COR-L47 (cell line): ENCODE results near the gene RTCB.
A peak's percentile ranks its signal among the peaks of the same experiment; 100 is the strongest.

Source experiments
- DNase-seq: peaks from one replicate; lab custom pipeline; 2025; lab: John Stamatoyannopoulos, UW

Gene RTCB

DNA sequence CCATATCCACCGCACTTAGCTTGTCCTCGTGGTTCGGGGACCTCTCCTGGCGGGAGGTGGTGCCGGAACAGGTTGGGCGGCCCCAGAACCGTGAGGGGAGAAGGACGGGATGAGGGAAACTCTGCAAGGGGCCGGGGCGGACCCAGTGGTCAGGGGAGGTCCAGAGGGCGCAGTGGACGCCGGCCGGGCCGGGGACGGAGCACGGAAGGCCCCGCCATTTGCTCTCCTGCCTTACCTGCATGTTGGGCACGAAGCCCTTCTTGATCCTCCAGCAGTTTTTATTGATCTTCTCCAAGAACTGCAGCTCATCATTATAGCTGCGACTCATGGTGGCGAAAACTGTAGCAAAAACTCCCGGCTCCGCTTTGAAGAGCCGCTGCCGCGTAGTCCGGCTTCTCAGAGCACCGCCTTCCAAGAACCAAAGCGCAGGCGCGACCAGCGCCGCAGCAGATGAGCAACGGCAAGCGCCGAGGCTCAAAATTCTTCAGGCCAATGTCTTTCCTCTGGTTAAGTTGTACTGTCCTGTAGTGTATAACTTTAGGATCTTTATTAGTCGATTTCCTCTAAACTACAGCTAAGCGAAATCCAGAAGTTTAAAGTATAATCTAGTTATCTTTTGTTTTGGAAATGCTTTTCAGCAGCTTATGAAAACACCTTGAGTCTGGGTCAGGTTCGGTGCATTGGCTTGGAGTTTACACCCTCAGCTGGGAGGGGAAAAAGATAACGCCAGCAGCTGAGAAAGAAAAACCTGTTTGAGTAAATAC lies at the start of gene RTCB:
TSS of gene RTCB (minus strand) at position 419 of the 764 bp plus-strand sequence. CDS start at position 328, 91 bp downstream.
- peak; percentile 89 for DNase-seq

DNA sequence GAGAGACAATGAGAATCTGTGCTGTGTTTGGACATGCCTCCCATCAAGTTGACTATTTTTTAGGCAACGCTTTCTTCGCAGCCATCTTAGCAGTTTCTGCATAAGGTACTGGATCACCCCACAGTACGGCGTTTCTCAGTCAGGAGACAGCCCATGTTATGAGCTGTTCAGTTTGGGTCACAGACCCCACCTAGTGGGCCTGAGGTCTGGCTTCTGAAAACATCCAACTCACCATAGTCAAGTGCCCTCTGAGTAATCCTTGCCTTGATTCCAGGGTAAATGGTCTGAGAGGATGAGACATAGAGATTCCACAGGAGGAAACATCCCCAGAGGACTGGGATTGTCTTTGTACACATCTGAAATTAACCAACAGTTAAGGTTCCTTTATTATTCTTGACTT lies 45.0 kb upstream of the RTCB start:
- DNase-seq, result no peak

DNA sequence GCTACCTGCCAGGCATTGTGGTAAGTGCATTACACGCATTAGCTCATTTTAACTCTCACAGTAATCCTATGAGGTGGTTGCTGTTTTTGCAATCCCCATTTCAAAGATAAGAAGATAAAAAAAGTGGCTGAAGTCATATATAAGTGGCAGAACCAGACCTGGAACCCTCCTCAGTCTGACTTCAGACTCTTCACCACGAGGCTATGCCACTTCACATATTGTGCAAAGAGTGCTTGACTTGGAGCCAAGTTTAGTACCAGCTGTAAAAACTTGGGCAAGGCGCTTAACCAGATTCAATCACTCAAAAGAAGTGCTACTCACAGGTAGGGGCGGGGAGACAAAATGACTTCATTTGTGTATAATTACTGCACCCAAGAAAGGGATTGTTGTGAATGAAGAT lies 36.9 kb upstream of the RTCB start:
- no peak for DNase-seq

DNA sequence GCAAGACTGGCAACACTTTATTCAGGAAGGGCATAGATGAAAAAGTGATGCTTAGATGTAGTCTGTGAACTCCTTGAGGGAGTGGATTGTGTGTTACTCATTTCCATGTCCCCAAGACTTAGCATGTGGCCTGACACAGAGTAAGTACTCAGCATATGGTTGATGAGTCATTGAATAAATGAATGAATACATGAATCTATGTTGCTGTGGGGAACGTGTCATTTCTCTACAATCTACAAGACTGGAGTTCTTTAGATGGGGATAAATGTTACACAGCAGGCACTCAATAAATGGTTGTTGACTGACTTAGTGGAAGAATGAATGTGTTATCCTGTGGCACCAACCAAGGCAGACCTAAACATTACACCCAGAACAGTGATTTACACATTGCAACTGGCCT lies 34.3 kb upstream of the RTCB start:
- DNase-seq, result no peak

DNA sequence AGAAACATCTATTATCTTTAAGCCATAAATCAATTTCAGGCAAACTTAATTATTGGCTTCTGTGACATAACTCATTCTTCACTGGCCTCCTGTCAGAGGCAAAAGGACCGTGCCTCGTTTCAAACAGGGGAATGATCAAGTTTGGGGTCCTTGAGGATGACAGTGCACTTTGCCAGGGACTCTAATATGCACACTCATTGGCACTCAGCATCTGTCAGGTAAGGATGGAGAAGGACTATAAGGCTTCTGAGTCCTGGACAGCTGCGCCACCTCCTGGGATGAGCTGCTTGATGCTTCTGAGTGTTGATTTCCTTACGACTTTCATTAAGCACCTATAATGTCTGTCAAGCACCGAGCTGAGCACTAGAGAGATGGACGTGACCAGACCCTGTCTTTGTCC lies 32.0 kb upstream of the RTCB start:
- DNase-seq, result peak; percentile 37

DNA sequence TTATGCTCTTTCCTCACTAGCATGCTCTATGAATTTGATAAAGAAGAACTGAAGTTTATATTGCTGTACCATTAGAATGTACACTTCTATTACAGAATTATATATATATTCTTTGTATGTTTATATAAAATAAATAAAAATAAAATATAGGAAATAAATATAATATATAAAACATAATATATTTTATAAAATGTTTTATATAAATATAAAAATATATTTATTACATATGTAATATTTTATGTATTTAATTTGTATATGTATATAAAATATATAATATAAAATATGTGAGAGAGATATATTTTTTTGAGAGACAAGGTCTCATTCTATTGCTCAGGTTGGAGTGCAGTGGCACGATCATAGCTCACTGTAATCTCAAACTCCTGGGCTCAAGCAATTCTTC lies 18.3 kb upstream of the RTCB start:
- no peak for DNase-seq

DNA sequence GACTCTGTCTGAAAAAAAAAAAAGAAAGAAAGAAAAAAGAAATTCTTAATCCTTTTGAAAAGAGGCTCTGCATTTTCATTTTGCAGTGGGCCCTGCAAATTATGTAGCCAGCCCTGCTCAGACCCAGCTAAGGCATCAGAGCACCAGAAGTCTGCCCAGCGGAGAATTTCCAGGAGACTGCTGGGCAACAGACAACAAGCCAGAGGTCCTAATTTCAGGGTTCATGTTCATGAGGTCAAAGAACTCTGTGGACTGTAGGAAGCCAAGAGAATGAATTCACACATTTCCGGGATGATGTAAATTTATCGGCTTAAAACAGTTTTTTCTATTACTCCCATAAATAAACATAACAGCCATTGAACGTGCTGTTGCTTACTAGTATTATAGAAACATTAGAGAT lies 14.8 kb upstream of the RTCB start:
- DNase-seq, result no peak

DNA sequence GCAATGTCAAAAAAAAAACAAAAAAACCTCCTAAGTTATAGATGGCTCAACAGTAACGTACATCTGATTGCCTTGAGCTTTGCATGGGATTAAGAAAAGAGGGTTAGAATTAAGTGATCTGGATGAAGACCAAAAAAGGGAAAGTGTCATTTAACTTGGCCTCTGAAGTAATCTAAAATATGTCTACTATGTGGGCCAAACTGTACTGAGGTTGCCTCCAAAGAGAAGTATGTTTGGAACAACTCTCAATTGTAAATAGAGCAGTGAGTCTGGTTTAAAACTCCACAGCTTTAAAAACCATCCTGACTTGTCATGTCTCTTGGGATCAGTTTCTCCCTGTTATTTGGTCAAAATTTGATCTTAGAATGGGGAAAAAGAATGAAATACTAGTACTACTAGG lies 11.6 kb upstream of the RTCB start:
- no peak for DNase-seq

DNA sequence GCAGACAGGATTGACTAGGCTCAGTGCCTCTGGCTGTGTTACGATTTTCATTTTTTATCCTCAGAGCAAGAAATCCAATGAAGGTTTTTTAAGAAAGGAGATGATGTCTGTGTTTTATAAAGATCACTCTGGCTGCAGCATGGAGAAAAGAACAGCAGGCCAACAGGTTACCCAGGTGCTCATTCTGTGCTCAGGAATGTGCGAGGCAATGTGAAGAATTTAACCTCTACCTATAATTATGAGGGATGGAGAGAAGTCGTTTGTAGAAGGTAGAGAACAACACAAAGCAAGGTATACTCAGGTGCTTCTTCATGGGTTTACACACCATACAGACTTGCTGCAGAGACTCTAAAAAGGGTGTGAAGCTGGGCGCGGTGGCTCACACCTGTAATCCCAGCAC lies 10.0 kb upstream of the RTCB start:
- DNase-seq, result no peak

DNA sequence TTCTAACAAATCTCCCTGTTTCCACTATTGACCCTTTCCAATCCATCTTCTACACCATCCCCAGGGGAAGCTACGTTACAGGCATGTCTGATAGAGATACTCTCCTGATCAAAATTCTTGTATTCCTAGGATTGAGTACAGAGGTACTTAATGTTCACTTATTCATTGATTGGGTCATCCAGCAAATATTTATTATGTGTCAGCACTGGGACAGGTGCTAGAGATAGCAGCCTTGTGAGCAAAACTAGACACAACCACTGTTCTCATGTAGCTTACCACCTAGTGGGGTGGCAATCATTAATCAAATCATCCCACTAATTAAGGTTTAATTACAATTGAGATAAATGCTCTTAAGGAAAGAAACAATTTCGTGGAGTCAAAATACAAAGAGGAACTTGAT lies 9.4 kb upstream of the RTCB start:
- DNase-seq, result no peak

DNA sequence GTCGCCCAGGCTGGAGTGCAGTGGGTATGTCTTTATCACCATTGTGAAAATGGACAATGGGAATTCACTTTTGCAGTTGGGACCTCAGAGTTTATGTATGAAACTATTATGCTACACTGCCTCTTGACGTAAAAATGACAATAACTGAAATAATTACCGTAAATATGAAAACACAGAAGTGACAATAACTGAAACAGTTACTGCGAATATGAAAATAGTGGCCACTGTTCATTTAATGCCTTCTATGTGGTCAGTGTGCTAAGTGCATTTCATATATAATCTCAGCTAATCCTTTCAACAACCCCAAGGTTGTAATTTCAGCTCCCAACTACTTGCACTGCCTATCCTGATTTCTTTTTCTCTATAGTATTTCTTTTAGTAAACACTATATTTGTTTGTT lies 5.9 kb upstream of the RTCB start:
- DNase-seq, result no peak

DNA sequence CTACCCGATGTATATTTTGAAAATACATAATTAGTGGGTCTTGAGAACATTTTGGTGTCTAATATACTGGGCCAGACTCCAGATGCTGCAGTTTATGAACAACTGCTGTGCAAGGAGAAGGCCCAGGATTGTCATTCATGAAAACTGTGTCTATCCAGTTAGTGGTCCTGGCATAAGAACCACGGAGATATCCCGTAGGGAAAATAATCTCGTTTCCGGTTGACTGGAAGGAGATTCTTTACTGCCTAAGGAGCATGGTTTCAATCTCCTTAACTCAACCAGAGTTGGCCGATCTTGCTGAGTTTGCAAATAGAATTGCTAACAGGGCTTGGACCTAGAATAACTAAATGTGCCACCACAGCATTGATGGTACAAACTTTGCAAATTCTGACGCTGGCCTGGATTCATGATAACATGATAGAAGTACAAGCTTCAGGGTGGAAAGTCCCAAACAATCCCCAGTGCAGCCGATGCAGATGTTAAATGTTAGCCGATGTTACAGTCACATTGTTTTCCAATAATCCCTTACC lies 4.6 kb upstream of the RTCB start:
- no peak for DNase-seq

DNA sequence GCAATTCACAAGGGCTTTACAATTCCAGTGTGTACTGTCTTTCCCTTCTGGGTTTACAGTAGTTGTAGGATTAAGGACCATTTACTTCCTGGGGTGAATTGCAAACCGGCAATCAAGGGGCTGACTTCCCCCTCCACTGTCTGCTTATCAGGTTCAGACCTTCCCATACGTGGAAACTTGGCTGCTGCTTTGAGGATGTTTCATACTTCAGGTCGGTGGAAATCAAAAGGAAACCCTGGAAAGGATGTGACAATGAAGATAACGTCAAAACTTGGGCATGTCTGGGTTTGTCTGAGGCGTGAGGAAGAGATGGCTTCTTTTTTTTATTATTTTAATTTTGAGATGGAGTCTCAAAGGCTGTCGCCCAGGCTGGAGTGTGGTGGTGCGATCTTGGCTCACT lies 2.1 kb upstream of the RTCB start:
- no peak for DNase-seq

DNA sequence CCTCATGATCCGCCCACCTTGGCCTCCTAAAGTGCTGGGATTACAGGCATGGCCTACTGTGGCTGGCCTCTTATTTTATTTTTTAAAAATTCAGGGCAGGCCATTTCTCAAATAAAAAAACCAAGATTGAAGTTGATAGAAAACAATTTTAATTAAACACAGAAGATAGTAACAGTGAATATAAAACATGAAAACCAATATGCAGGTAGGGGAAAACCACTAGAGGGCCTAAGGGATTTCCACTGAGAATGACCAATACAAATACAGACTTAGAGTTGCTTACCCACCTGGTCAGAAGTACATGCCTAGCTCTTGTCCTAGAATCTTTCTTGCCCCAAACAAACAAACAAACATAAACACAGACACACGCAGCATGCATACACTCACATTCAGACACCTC lies 1.7 kb upstream of the RTCB start:
- DNase-seq, result no peak

DNA sequence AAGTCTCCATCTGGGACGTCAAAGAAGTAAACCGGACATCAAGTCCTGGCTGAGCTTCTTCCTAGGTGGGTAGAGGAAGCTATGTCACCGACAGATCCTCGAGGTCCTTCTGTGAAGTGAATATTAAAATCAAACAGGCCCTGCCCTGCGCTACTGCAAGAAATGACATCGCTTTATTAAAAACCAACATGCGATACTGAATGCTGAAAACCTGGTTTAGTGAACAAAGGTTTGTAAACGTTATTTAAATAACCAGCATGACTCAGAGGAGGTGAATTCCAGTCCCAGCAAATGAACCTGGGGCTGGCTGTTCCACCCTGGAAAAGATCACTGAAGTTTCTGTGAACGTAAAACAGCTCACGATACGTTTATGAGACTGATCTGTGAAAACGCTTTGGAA lies 645 bp downstream of the RTCB start:
- no peak for DNase-seq

DNA sequence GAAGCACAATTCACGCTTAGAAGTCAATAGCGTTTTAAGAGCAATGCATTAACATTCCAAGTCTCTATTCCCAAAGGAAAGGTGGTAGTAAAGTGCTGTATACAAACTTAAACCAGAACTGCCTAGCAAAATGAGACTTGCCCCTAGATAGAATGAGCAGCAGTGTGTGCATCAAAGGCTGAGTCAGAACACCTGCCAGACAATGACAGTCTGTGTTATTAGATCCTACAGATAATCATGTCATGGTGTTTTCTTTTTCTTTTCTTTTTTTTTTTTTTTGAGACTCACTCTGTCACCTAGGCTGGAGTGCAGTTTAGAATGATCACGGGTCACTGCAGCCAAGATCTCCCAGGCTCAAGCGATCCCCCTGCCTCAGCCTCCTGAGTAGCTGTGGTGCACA lies 1.6 kb downstream of the RTCB start:
- no peak for DNase-seq

DNA sequence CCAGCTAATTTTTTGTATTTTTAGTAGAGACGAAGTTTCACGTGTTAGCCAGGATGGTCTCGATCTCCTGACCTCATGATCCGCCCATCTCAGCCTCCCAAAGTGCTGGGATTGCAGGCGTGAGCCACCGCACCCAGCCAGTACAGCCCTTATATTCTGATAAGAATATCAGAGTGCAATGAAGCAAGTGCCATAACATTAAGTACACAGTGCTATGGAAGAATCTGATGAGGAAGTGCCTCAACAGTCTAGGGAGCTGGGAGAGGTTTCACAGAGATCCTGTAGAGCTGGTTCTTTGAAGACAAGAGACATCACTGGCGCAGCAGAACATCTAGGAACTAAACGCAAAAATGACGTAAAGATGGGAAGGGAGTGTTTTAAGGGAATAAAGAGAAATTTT lies 2.1 kb downstream of the RTCB start:
- DNase-seq, result no peak

DNA sequence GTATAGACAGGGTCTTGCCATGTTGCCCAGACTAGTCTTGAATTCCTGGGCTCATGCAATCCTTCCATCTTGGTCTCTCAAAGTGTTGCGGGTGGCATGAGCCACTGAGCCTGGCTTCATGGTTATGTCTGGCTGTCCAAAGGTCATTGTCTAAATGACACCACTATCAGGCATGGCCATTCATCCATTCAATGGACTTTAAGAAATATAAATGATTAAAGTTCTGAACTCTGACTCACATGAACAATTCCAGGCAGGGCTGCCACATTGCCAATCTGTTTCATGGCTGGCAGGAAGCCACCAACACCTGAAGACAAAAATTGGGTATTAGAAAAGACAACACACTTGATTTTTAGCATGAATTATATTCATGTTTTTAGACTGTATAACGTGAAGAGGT lies 4.1 kb downstream of the RTCB start:
- no peak for DNase-seq

DNA sequence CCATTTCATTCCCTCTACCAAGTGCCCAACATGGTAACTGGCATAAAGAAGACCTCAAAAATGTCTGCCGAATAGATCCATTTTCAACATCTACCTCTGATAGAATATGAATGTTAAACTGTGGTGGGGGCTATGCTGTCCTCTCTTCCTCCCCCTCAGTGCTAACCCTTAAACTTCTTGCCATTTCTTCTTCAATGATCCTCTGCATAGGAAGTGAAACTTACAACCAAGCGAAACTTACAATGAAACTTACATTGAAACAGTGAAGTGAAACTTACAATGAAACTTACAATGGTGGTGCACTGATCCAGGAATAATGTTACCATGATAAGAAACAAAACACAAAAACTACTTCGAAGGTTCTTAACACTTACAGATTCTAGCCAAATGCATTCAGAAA lies 4.7 kb downstream of the RTCB start:
- no peak for DNase-seq

DNA sequence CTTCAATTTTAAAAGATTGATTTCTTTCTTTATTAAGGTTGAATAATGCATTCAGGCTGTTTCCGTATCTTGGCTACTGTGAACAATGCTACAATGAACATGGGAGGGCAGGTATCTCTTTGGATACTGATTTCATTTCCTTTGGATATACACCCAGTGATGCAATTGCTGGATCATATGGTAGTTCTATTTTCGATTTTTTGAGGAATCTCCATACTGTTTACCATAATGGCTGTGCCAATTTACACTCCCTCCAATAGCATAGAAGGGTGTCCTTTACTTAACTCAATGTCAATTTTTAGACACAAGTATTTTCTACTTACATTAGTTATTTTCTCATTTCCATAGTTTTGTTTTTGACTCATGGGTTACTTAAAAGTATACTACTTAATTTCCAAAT lies 8.0 kb downstream of the RTCB start:
- no peak for DNase-seq

DNA sequence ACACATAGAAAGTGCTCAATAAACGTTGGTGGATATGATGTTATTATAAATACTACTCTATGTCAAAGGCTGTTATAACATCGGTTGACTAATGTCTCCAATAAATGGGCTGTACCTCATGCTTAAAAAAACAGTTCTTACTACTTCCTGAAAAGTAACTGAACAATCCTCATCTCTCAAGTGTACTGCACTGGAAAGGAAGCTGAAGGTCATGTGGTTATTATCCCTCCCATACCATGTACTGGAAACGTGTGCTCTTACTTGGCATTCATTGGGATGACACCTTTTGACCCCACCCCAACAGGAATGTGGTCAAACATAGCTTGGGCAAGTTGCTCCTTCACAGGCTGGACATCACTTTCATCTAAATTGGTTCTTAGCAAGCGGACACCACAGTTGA lies 10.6 kb downstream of the RTCB start:
- no peak for DNase-seq

DNA sequence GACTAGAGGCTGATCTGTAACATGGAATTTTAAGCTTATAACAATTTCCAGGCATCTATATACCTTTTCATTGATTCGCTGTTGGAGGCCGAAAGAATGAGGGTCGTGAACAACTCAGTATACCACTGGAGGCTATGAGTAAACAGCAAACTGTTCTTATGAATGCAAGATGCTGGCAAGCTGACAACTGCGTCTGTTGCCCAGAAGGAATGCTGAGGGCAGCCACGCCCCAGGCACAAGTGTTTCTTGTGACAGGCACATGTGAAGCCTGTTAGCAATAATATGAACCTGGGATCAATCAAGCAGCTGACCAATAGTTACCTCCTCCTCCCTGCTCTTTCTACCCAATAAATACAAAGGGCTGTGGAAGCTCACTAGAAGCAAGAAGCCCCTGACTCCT lies 15.3 kb downstream of the RTCB start:
- no peak for DNase-seq

DNA sequence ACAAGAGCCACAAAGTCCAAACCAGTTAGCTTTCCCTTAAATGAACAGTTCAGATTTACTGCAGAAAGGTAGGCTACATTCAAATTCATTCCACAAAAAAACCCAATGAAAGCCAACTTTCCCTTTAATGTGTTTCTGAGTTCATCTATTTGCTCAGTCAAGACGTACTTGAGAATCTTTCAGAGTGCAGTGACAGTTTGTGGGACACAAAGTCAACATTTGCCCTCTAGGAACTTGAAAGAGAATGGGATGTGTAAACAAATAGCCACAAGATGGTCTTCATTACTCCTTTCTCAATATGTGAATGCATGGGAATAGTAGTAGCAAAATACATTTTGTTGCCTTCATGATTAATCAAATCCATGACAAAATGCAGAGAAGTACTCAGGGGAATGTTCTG lies 15.8 kb downstream of the RTCB start:
- no peak for DNase-seq

DNA sequence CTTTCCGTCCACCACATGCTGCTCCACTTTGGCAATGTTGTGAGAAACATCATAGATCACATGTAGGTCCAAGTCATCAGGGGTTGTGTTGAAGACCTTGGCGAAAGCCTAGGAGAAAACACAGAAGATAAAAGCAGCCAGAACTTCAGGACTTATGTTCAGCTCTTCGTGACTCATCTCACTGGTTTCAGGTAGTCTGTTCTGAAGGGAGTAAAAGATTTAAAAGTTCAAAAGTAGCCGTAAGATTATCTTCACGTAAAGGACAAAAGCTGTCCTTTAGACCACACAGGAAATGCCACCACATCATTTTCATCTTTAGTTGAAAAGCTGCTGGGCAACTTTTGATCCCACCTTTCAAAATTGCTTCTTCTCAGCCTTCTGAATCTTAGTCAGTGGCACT lies 16.9 kb downstream of the RTCB start:
- no peak for DNase-seq
